GM13977 (cell line): ENCODE data around the gene PRMT5.

Source experiments
- DNase-seq: peaks from one replicate; pipeline ENCODE4 v3.0.0; 2012; ENCODE audit warnings: low spot score
- in situ Hi-C: fragments of 300-500 bp; cut with MboI; formaldehyde crosslinking; loops from one replicate; pipeline ENCODE4 v1.12.0; 2022; ENCODE audit warnings: low sequenced_read_pairs, low pct_unique_long_range_greater_than_20kb, mixed read lengths, inconsistent platforms; ENCODE audit not compliant: unreplicated experiment
- TF ChIP-seq, protein P1 (sequence below): IDR thresholded peaks from 2 replicates; pipeline ENCODE4 v1.5.1; 2012; ENCODE audit warnings: mild to moderate bottlenecking, control low read depth; ENCODE audit not compliant: insufficient read depth; ENCODE audit errors: extremely low read depth, missing control alignments

The PRMT5 gene

DNA sequence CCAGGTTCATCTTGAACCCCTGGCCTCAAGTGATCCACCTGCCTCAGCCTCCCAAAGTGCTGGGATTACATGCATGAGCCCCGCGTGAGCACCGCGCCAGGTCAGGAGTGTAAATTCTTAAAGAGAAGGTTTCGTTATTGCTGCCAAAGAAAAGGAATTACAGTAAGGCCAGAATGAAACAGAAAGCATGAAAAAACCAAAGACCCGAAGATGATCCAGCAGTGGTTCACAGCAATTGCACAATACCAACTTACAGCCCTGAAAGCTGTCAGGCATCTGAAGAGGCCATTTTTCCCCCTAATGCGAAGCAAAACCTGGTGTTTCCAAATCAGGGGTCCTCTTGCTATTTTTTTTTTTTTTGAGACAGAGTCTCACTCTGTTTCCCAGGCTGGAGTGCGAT, 20.6 kb downstream of the PRMT5 start:
- DNase-seq: no peak
- in situ Hi-C loops: no loop called here
- TF ChIP-seq, protein P1, sequence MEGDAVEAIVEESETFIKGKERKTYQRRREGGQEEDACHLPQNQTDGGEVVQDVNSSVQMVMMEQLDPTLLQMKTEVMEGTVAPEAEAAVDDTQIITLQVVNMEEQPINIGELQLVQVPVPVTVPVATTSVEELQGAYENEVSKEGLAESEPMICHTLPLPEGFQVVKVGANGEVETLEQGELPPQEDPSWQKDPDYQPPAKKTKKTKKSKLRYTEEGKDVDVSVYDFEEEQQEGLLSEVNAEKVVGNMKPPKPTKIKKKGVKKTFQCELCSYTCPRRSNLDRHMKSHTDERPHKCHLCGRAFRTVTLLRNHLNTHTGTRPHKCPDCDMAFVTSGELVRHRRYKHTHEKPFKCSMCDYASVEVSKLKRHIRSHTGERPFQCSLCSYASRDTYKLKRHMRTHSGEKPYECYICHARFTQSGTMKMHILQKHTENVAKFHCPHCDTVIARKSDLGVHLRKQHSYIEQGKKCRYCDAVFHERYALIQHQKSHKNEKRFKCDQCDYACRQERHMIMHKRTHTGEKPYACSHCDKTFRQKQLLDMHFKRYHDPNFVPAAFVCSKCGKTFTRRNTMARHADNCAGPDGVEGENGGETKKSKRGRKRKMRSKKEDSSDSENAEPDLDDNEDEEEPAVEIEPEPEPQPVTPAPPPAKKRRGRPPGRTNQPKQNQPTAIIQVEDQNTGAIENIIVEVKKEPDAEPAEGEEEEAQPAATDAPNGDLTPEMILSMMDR: no peak

DNA sequence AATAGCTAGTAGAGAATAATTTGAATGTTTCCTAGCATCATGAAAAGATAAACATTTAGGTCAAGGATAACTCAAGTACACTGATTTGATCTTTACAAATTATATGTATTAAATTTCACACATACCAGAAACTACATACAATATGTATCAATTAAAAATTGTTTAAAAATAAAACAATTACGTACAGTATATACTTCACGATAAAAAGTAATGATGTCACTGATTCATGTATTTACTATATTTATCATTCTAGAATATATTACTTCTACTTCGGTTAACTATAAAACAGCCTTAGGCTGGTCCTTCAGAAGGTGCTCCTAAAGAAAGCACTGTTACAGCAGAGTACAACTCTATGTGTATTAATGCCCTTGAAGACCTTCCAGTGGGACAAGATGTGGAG, 21.7 kb downstream of the PRMT5 start:
- DNase-seq: no peak
- TF ChIP-seq, protein P1: no peak
- in situ Hi-C loops: no loop called here

DNA sequence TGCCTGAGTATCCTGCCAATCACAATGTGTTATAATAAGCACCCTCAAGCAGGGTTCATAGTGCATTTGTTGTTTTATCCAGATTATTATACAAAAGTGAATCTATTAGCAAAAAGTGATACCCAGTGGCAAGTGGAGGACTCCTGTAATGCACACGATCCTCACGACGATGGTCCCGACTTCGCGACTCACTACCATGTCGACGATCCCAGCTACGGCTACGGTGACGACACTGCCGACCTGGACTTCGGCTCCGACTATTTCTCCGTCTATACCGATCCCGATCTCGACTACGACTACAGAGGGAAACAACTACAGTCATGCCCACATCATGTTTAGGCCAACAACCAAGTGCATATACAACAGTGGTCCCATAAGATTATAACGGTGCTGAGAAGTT, 23.1 kb downstream of the PRMT5 start:
- TF ChIP-seq, protein P1: no peak
- no peak for DNase-seq
- in situ Hi-C loops: no loop called here

DNA sequence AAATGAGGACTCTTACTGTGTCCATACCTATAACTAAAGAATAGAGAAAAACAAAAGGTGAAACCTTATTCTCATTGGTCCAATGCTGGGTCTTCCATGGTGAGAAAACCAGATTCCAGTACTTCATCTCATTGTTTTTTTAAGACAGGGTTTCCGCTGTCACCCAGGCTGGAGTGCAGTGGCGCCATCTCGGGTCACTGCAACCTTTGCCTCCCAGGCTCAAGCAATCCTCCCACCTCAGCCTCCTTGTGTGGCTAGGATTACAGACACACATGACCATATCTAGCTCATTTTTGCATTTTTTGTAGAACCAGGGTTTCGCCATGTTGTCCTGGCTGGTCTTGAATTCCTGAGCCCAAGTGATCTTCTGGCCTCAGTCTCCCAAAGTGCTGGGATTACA, 23.5 kb downstream of the PRMT5 start:
- TF ChIP-seq, protein P1: no peak
- no peak for DNase-seq
- in situ Hi-C loops: no loop called here

DNA sequence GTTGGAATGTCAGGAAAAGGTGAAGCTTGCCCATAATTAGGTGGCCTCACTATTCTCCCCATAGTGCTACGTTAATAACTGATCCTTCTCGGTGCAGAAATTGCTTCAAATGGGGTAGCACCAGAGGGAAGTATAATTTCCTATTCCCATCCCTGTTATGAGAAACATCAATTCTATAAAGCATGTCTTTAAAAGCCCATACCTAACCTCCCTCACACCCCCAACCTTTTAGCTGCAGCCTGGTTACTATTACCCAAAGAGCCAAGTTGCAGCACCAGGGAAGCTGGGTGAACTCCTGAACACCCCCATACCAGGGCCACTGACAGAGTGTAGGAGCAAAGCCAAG, 25.5 kb downstream of the PRMT5 start:
- in situ Hi-C loops: no loop called here
- TF ChIP-seq, protein P1: no peak
- DNase-seq: no peak

DNA sequence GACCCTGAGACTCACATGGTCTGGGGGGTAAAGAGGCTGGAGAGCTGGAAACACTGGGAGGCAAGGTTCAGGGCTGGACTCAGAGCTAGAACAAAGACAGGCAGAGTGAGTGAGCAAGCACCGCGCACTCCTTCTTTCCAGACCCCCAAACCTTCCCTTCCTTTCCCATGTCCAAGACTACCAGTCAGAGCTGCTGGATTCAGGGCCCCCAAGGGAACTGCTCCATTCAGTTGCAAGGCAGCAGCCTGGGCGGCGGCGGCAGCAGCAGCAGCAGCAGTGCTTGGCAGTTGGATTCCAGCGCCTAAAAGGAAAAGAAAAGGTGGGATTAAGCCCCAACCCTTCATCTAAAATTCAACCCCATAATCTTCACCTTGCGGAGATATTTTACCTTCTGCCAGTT, 27.4 kb downstream of the PRMT5 start:
- in situ Hi-C loops: no loop called here
- DNase-seq: no peak
- TF ChIP-seq, protein P1: no peak
